Smooth muscle cell (in vitro differentiated cells): ENCODE data around the gene MPRIP. TPM values are rescaled to one million over a fixed set of nuclear protein-coding genes. Genes with fewer than 3 reads are reported as not detected.
"Not testable (repeated sequence)": the region's sequence is repeated elsewhere in the genome, so short reads cannot be mapped to it uniquely, and the experiment has no call there.

ENCODE experiments used
- DNase-seq: peaks from one replicate; lab custom pipeline; 2025; ENCODE audit not compliant: unreplicated experiment; lab: John Stamatoyannopoulos, UW
- H2AFZ ChIP-seq: fragments of 200-600 bp; sonication (generic); 2 replicates; pipeline ENCODE4 v1.6.0; 2016; ENCODE audit warnings: antibody characterized with exemption, low read depth, mild to moderate bottlenecking
- H3F3A ChIP-seq: fragments of 200-600 bp; sonication (generic); 2 replicates; pipeline ENCODE4 v1.6.0; 2017; ENCODE audit warnings: antibody characterized with exemption, low read depth
- H3K27ac ChIP-seq: fragments of 200-600 bp; sonication (generic); 2 replicates; pipeline ENCODE4 v1.5.1; 2016; ENCODE audit warnings: low read depth, mild to moderate bottlenecking
- H3K27me3 ChIP-seq: fragments of 200-600 bp; sonication (generic); 2 replicates; pipeline ENCODE4 v1.6.1; 2016; ENCODE audit warnings: low read depth, mild to moderate bottlenecking
- H3K36me3 ChIP-seq: fragments of 200-600 bp; sonication (generic); 2 replicates; pipeline ENCODE4 v1.5.1; 2016; ENCODE audit warnings: low read depth
- H3K4me1 ChIP-seq: fragments of 200-600 bp; sonication (generic); 2 replicates; pipeline ENCODE4 v1.5.1; 2016; ENCODE audit warnings: low read depth
- H3K4me2 ChIP-seq: fragments of 200-600 bp; sonication (generic); 2 replicates; pipeline ENCODE4 v1.6.0; 2016; ENCODE audit warnings: mild to moderate bottlenecking
- H3K4me3 ChIP-seq: fragments of 200-600 bp; sonication (generic); 2 replicates; pipeline ENCODE4 v1.5.1; 2016; ENCODE audit warnings: mild to moderate bottlenecking
- H3K79me2 ChIP-seq: fragments of 200-600 bp; sonication (generic); 2 replicates; pipeline ENCODE4 v1.6.0; 2016; ENCODE audit warnings: low read depth, mild to moderate bottlenecking
- H3K9ac ChIP-seq: fragments of 200-600 bp; sonication (generic); 2 replicates; pipeline ENCODE4 v1.6.0; 2016; ENCODE audit warnings: low read depth
- H3K9me3 ChIP-seq: fragments of 200-600 bp; sonication (generic); replicated peaks from 2 replicates; pipeline ENCODE4 v1.5.1; 2016; ENCODE audit warnings: low read depth
- H4K20me1 ChIP-seq: fragments of 200-600 bp; sonication (generic); 2 replicates; pipeline ENCODE4 v1.6.0; 2016; ENCODE audit warnings: low read depth
- WGBS: methylation state at CpG from one replicate; pipeline ENCODE4 v1.1.7; 2016; ENCODE audit warnings: low lambda C conversion rate; 5-methylcytosine and 5-hydroxymethylcytosine counted together
- polyA plus RNA-seq: library from polyadenylated mRNA; unstranded; fragments of >200 nt; fragmentation: Nextera tagmentation; extraction: Ambion mirVana; gene quantifications from 2 replicates; pipeline ENCODE4 v1.2.1, GENCODE V29; 2016
- total RNA-seq: library from RNA; depleted of rRNA; stranded (reverse); fragments of >200 nt; gene quantifications from 2 replicates; pipeline ENCODE4 v1.2.3, GENCODE V29; 2014
- TF ChIP-seq, protein P1 (sequence below): fragments of 200-600 bp; sonication (generic); IDR thresholded peaks from 2 replicates; pipeline ENCODE4 v1.5.1; 2017; ENCODE audit warnings: borderline replicate concordance, mild to moderate bottlenecking, antibody characterized with exemption; ENCODE audit not compliant: insufficient read depth, poor library complexity, severe bottlenecking

The MPRIP gene
- total and polyA plus RNA-seq, 2 experiments from 2014 or later: 58.8 to 69.3 TPM

GRCh38 chr17:17183744-17184143, 141.5 kb downstream of the MPRIP start:
- WGBS: 94% methylated on average over 4 of the region's 4 CpGs
- H3K4me2 ChIP-seq: no peak overlapping the region
- H3F3A ChIP-seq: no peaks in the 10 kb centered on the region
- TF ChIP-seq, protein P1, sequence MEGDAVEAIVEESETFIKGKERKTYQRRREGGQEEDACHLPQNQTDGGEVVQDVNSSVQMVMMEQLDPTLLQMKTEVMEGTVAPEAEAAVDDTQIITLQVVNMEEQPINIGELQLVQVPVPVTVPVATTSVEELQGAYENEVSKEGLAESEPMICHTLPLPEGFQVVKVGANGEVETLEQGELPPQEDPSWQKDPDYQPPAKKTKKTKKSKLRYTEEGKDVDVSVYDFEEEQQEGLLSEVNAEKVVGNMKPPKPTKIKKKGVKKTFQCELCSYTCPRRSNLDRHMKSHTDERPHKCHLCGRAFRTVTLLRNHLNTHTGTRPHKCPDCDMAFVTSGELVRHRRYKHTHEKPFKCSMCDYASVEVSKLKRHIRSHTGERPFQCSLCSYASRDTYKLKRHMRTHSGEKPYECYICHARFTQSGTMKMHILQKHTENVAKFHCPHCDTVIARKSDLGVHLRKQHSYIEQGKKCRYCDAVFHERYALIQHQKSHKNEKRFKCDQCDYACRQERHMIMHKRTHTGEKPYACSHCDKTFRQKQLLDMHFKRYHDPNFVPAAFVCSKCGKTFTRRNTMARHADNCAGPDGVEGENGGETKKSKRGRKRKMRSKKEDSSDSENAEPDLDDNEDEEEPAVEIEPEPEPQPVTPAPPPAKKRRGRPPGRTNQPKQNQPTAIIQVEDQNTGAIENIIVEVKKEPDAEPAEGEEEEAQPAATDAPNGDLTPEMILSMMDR: no peak
- H3K27me3 ChIP-seq: no peaks in the 10 kb centered on the region
- no peaks in the 10 kb centered on the region for H3K4me1 ChIP-seq
- DNase-seq: no peak
- H2AFZ ChIP-seq: no peak overlapping the region
- H3K9me3 ChIP-seq: no peaks in the 10 kb centered on the region
- no peak overlapping the region for H3K4me3 ChIP-seq
- H4K20me1 ChIP-seq: peaks cover 3% of the 10 kb centered on the region
- H3K79me2 ChIP-seq: no peaks in the 10 kb centered on the region
- no peak overlapping the region for H3K9ac ChIP-seq
- no peak overlapping the region for H3K27ac ChIP-seq
- H3K36me3 ChIP-seq: no peaks in the 10 kb centered on the region

GRCh38 chr17:17184985-17185757, 142.9 kb downstream of the MPRIP start:
- not testable (repeated sequence) for H2AFZ ChIP-seq, H3K9me3 ChIP-seq, H3K27me3 ChIP-seq, H3K4me1 ChIP-seq, H3K4me3 ChIP-seq, H3K4me2 ChIP-seq, DNase-seq, H4K20me1 ChIP-seq, H3K79me2 ChIP-seq, H3K9ac ChIP-seq, H3K36me3 ChIP-seq
- WGBS: 72% methylated on average over 13 of the region's 13 CpGs
- H3F3A ChIP-seq: peaks cover 11% of the 10 kb centered on the region
- H3K27ac ChIP-seq: peak overlapping the region; percentile 32

DNA sequence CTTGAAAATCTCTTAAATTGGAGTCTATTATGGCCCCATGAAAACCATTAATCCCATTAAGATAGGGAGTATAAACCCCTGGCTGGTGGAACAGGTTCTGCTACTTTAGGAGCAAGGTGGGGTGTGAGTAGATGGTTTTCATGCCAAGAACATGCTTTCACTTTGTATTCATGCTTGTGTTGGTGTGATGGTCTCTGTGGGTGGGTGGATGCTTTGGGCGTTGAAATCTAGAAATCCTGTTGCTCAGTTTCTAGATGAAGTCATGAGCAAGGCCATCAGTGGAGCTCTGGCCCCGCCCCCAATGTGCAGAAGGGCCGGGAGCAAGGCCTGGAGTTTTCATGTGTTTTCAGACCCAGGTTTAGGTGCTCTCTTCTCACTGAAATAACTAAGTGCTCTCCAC, 143.8 kb downstream of the MPRIP start:
- no peak overlapping the region for H3K4me3 ChIP-seq
- no peak overlapping the region for H2AFZ ChIP-seq
- no peaks in the 10 kb centered on the region for H3K27me3 ChIP-seq
- DNase-seq: no peak
- H3K4me2 ChIP-seq: no peak overlapping the region
- no peaks in the 10 kb centered on the region for H3K79me2 ChIP-seq
- peaks cover 3% of the 10 kb centered on the region for H4K20me1 ChIP-seq
- no peaks in the 10 kb centered on the region for H3K9me3 ChIP-seq
- 56% methylated on average over 3 of the region's 3 CpGs for WGBS
- H3F3A ChIP-seq: peaks cover 11% of the 10 kb centered on the region
- no peaks in the 10 kb centered on the region for H3K36me3 ChIP-seq
- TF ChIP-seq, protein P1: no peak
- peak overlapping the region; percentile 32 for H3K27ac ChIP-seq
- H3K9ac ChIP-seq: no peak overlapping the region
- H3K4me1 ChIP-seq: peaks cover 11% of the 10 kb centered on the region

- no peaks in the 10 kb centered on the region for H3K79me2 ChIP-seq
- peaks cover 15% of the 10 kb centered on the region for H3K4me1 ChIP-seq
- H3K27me3 ChIP-seq: no peaks in the 10 kb centered on the region
- no peak overlapping the region for H2AFZ ChIP-seq
- no peak overlapping the region for H3K9ac ChIP-seq
- peaks cover 11% of the 10 kb centered on the region for H3F3A ChIP-seq
- TF ChIP-seq, protein P1: no peak
- H3K4me2 ChIP-seq: no peak overlapping the region
- peak overlapping the region; percentile 32 for H3K27ac ChIP-seq
- H4K20me1 ChIP-seq: peaks cover 3% of the 10 kb centered on the region
- 85% methylated on average over 14 of the region's 14 CpGs for WGBS
- H3K4me3 ChIP-seq: no peak overlapping the region
- no peaks in the 10 kb centered on the region for H3K9me3 ChIP-seq
- H3K36me3 ChIP-seq: no peaks in the 10 kb centered on the region
- DNase-seq: no peak
Measured at GRCh38 chr17:17186551-17187505, 144.6 kb downstream of the MPRIP start.
